ENCODE results near the gene BTBD17.
"Not testable (repeated sequence)": the region's sequence is repeated elsewhere in the genome, so short reads cannot be mapped to it uniquely, and the experiment has no call there.

The BTBD17 gene, protein sequence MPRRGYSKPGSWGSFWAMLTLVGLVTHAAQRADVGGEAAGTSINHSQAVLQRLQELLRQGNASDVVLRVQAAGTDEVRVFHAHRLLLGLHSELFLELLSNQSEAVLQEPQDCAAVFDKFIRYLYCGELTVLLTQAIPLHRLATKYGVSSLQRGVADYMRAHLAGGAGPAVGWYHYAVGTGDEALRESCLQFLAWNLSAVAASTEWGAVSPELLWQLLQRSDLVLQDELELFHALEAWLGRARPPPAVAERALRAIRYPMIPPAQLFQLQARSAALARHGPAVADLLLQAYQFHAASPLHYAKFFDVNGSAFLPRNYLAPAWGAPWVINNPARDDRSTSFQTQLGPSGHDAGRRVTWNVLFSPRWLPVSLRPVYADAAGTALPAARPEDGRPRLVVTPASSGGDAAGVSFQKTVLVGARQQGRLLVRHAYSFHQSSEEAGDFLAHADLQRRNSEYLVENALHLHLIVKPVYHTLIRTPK

DNA sequence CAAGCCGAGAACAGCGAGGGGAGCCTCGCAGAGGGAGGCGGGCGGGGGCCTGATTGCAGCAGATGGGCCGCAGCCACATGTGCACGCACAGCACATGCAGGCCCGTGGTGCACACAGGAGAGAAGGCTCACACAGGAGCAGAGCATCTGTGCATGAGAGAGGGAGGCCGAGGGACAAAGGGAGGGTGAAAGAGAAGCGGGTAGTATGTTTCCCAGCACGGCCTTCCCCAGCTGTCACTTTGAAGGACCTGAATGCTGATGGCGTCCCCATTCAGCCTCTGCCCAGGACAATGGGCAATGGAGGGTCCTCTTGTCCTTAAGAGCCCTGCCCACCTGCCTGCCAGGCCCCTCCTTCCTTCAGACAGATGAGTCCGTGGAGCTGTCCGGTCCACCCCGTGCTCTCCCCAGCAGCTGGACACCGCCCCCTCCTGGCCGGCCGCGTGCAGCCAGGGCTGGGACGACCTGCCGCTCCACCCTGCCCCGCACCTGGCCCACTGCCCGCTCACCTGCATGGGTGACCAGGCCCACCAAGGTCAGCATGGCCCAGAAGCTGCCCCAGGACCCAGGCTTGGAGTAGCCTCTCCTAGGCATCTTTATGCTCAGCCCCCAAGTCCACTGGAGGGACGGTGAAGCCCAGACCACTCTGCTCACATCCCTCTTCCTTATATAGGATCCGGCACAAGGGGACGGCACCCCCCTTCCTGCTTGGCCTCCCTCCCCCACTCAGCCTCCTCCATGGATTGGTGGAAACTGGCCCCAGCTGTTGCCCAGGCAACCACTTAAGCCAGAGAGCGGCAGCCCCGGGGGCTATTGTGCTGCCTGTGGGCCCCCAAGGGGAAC lies at the start of gene BTBD17:
Gene BTBD17, minus strand, starts transcription at position 639 of the 839 bp plus-strand sequence. Its CDS starts 49 bp downstream, at position 590.
- DNase-seq (ENCODE audit: low spot score), result peak; percentile 78

DNA sequence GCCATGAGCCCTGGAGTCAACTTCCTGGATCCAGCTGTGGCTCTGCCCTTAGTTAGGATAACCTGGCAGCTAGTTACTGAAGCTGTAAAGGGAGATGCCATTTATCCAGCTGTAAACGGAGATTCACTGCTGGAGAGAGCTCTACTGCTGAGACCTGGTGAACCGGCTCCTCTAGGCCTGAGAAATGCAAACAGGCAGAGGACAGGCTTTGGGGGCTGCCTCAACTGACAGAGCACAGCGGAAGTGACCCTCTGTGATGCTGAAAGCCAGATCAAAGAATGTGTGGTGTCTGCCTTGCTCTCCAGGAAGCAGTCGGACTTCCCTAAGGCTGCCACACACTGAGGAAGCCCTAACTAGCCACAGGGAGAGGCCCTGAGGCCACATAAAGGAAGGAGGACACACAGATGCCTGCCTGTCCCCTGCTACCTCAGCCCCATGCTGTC lies 48.4 kb upstream of the BTBD17 start:
- no peak for DNase-seq (ENCODE audit: low spot score)

DNA sequence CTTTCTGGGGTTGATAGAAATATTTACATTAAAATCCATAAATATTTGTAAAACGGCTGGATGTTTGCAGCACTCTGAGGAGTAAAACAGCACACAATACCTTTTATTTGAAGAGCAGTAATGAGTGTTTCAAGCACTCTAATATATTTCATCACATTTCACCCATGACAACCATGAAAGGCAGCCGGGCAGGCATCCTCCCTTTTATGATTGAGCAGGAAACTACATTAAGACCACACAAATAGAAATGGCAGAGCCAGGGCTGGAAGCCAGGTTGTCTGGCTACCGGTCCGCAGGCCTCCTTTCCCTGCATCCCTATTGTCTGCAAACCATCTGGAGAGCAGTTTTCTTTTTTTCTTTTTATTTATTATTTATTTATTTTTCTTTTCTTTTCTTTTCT lies 47.1 kb upstream of the BTBD17 start:
- no peak for DNase-seq (ENCODE audit: low spot score)

DNA sequence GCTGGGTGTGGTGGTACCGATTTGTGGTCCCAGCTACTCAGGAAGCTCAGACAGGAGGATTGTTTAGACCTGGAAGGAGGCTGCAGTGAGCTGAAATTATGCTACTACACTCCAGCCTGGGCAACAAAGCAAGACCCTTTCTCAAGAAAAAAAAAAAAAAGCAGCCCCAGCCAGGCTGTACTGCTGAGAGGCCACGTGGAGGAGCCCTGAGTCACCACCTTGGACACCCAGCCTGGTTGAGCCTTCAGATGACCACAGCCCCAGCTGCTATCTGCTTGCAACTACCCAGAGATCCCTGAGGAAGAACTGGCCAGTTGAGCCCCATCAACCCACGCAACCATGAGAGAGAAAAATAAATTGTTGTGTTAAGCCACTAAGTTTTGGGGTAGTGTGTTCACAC lies 46.6 kb upstream of the BTBD17 start:
- DNase-seq (ENCODE audit: low spot score), result no peak

DNA sequence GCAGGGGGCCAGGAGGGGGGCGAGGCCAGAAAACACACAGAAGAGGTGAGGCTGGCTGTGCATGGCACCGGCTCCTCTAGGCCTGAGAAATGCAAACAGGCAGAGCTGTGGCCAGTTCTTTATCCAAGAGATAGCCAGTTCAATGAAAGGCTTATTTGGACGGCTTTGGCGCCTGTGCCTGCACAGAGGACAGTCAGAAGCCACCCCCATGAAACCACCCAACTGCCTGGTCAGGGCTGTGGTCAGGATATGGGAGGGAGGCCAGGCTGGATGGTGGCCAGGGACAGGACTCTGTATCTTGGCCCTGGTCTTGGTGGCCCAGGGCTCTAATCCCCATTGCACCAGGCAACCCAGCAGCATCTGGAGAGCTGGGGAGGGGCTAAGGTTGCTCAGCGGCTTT lies 45.7 kb upstream of the BTBD17 start:
- no peak for DNase-seq (ENCODE audit: low spot score)

DNA sequence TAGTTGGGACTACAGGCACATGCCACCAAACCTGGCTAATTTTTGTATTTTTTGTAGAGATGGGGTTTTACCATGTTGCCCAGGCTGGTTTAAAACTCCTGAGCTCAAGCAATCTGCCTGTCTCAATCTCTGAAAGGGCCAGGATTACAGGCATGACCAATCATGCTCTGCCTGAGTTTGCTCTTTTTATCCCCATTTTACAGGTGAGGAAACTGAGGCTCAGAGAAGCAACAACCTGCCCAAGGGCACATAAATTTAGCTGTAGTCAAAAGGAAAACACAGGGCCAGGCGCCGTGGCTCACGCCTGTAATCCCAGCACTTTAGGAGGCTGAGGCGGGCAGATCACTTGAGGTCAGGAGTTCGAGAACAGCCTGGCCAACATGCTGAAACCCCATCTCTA lies 43.6 kb upstream of the BTBD17 start:
- not testable (repeated sequence) for DNase-seq (ENCODE audit: low spot score)

DNA sequence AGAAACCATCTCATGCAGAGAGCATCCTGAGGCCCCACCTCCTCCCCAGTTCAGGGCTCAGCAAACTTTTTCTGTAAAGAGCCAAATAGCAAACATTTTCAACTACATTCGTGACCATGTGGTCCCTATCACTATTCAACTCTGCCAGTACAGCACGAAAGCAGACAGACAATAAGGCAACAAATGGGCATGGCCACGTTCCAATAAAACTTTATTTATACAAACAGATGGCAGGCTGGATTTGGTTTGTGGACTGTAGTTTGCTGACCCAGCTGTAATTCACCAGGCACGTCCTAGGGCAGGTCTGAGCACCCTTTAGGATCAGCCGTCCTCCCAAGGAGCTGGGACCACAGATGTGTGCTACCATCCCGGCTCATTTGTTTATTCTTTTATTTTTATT lies 43.1 kb upstream of the BTBD17 start:
- DNase-seq (ENCODE audit: low spot score), result no peak

DNA sequence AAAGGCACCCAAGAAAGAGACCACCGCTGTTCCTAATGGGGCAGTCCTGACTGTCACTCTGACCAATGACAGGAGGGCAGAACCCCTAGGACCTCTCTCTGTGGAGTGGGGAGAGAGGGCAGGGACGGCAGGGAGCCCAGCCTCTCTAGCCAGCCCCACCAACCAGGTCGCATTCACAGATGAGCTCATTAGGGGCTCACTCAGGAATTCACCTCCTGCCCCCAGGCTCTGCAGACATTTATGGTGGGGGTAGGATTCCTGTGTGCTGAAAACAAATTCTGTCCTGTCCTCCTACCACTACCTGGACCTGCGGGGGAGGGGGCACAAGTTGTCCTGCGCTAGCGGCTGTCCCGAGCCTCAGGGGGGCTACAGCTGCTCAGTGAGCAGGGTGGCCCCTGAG lies 42.5 kb upstream of the BTBD17 start:
- DNase-seq (ENCODE audit: low spot score), result no peak

DNA sequence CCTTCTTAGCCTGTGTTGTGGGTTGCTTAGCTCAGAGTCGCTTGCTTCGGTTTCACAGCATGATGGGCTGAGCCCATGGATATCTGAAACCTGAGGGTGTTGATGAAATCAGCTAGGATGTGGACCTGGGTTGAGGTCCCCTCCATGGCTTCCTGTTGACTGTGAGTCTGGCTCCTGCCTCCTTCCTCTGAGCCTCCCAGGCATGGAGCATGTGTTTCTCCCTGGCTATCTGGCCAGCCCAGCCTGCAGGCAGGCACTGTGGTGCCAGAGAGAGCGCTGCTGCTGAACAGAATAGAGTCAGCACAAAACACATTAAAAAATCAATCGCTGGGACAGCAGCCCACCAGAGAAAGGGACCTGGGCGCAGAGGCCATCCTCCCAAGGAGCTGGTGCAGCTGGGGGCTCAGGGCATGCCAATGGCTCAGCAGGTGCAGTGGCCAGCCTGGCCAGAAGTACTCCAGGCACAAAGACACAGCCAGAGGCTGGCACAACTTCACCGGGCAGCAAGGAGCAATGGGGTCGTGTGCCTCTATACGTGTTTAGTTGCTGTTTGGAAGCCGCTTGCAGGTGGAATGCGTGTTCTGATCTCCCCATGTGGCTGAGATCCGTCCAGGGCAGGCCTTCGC lies 42.0 kb upstream of the BTBD17 start:
- no peak for DNase-seq (ENCODE audit: low spot score)

DNA sequence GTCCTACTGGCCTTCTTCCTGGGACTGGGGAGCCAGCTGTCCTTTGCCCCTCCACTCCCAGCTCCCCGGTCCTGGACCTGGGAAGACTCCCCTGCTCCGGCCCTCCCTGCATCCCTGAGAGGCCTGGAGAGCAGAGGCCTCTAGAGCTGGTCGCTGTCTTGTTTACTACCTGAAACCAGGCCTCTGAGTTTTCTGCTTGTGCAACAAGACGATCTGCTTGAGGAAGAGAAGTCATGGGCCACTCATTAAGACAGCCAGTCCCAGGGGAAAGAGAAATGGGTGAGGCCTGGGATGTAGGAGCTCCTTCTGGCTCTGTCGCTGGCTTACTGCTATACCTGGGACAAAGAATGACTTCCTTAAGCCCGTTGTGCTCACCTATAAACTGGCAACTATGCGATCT lies 40.4 kb upstream of the BTBD17 start:
- DNase-seq (ENCODE audit: low spot score), result no peak

DNA sequence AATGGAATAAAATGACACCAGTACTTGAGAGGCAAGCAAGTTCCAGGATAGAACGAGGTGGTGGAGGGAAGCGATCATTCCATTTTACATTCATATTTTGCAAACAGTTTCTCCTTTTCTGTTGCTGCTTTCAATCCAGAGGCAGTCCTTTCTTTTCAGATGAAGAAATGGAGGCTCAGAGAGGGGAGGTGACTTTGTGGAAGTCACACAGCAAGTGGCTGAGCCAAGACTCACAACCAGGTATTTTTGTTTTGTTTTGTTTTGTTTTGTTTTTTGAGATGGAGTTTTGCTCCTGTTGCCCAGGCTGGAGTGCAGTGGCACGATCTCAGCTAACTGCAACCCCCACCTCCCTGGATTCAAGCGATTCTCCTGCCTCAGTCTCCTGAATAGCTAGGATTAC lies 34.9 kb upstream of the BTBD17 start:
- no peak for DNase-seq (ENCODE audit: low spot score)

DNA sequence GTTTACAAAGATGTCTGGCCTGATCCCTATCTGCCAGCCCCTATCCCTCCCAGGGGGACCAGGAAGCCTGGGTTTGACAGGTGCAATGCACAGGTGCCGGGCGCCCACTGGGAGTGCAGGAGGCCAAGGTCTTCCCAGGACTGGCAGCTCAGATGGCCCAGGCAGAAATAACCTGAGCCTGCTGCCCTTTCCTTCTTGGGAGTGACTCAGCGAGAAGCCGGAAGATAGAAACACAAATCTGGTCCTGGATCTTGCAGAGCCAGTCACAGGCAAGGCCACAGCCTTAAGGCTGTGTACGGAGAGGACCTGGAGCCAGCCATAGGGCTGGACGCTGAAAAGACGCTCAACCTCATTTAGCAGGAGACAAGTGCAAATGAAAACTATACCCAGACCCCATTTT lies 33.3 kb upstream of the BTBD17 start:
- no peak for DNase-seq (ENCODE audit: low spot score)

DNA sequence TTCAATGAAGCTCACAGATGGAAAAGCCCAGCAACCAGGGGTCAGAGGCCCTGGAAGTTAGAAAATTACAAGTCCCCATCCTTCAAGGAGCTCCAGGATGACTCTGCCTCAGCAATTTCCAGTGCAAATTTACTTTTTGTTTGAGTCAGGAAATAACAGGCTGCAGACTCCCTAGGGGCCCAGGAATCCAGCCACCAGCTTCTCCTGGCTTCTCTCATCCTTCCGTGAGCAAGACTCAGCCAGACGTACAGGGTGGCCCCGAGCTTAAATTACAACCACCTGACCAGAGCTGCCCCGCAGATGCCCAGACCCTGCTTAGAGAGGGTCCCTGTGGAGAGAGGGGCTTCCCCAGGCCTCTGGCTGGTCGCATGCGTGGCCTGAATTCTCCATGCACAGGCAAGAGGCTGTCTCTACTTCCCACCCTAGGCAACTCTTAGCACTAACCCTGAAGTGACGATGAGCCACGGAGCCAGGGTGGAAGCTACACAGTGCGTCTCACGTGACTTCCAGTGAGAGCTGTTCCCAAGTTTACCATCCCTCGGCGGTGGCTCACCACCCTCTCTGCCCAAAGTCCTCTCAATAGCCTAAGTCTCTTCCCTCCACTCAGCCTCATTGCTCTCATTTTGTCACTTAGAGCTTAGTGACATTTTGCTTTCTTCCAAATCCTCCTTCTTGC lies 32.7 kb upstream of the BTBD17 start:
- no peak for DNase-seq (ENCODE audit: low spot score)

DNA sequence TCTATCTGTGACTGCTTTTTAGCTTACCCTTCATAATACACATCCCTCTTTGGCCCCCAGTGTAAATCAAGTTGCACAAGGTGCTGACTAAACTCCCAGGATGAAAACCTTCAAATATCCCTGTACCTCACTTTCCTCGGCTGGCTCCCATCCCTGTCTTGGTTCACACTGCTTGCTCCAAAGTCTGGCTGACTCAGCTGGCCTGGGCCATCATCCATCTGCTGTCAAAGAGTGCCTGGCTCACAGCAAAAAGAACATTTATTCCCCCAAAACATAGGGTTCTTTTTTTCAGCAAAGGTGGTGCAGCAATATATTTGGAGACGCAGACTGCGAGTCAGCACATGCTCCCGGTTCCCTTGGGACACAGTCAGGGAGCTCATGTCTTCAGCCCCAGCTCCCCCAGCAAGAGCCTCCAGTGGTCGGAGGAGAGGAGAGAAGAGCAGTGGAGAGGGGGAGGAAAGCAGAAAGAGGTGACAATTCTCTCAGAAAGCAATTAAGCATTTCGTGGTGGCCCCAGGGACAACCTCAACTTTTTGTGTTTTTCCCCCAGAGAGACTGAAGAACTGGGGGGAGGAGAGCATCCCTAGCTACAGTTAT lies 31.8 kb upstream of the BTBD17 start:
- no peak for DNase-seq (ENCODE audit: low spot score)

DNA sequence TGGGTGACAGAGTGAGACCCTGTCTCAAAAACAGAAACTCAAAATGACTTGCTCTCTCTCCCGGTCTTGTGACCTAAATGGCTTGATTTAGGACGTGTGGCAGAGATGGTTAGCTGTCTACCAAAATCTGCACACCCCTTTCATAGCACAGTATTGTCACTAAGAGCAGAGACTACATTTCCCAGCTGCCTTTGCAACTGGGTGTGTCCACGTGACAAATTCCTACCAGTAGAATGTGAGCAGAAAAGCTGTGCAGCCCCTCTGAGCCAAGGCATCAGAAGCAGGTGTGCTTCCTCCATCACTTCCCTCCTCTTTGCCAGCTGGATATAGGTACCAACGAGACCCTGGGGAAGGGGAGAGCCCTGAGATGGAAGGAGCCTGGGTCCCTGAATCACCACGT lies 31.2 kb upstream of the BTBD17 start:
- DNase-seq (ENCODE audit: low spot score), result no peak

DNA sequence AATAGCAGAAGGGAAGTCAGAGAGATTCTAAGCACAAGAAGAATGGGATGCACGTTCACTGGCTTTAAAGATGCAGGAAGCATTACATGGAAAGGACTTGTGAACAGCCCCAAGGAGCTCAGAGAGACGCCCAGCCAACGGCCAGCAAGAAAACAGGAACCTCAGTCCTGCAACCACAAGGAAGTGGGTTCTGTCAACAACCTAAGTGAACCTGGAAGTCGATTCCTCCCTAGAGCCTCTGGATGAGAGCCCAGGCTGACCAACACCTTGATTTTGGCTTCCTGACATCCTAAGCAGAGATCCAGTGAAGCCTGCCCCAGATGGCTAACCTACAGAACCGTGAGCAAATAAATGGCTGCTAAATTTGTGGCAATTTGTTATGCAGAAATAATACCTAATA lies 30.1 kb upstream of the BTBD17 start:
- no peak for DNase-seq (ENCODE audit: low spot score)

DNA sequence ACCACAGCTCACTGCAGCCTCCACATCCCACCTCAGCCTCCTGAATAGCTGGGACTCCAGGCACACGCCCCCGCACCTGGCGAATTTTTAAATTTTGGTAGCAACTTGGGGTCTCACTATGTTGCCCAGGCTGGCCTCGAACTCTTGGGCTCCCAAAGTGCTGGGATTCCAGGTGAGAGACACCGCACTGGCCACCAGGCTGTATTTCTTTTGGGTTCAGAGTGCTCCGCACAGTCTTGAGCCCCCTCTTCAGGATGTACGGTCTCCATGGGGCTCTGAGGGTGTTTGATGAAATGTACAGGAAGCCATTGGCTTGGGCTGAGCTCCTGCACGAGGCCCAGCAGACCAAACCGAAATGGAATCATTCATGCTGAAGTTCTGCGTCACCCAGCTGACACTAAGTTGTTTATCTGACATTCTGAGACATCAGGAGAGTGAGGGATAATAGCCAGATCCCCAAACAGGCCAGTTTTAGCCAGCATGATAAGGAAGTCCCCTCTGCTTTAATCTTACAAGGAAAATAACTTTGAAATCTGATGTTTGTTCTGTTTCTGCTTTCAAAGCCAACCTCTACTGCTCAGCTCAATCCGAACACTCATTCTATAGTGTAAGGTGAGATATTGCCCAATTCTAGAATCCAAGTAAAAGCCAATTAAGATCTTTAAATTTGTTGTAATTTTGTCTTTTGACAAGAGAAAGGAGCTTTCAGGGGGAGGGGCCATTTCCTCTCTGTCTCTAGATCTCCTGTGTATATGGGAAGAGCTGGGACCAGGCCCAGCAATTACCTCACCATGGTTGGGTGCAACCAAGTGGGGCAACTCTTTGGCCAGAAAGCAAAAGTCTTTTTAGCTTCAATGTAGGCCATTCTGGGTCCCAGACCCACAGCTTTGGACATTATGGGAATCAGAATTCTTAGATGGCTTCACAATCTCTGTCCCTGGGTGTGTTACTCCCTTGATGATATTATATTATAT lies 29.3 kb upstream of the BTBD17 start:
- DNase-seq (ENCODE audit: low spot score), result no peak

DNA sequence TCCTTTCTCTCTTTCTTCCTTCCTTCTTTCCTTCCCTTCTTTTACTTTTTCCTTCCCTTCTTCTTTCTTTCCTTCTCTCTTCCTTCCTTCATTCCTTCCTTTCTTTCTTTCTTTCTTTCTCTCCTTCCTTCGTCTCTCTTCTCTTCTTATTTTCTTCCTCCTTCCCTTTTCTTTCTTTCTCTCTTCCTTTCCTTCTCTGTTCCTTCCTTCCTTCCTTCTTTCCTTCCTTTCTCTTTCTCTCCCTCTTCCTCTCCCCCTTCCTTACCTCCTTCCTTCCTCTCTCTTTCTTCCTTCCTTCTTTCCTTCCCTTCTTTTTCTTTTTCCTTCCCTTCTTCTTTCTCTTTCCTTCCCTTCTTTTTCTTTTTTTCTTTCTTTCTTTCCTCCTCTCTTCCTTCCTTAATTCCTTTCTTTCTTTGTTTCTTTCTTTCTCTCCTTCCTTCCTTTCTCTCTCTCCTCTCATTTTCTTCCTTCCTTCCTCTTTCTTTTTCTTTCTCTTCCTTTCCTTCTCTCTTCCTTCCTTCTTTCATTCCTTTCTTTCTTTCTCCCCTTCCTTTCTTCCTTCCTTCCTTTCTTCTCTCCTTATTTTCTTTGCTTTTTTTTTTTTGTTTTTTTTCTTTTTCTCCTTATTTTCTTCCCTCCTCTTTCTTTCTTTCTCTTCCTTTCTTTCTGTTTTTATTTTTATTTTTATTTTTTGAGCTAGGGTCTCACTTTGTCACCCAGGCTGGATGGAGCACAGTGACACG lies 28.4 kb upstream of the BTBD17 start:
- no peak for DNase-seq (ENCODE audit: low spot score)

DNA sequence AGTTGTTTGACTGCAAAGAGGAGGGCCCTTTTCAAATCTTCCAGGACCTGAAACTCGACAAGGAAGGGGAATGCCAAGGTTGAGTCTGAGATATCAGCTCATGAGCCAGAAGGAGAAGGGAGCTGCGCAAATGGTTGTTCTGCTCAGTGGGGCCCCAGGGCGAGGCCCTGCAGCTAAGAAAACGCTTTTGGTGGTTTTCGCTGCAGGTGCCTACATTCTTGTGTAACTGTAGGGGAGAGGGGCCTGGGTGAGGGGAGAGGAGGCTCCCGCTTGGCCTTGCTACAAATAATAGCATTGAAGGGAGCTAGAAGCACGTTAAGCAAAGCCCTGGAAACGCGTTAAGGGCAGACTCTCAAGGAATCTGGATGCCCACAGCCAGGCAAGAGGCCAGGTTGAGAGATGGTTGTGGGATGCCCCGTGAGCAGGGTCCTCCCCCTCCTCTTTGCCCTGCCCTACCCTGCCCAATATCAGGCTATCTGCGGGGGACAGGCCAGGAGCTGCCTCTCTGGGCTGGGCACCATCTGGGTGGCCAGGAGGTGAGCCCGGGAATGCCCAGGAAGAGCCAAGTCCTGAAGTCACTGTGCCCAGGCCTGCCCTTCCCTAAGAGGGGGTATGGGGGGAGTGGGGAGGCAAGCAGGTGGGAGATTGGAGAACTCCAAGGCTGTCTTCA lies 27.6 kb upstream of the BTBD17 start:
- DNase-seq (ENCODE audit: low spot score), result no peak

Data from globus pallidus (tissue), 1 donor.